Raji (cell line): Measurements from ENCODE around the gene S1PR1.

Experiments
- POLR2A ChIP-seq: IDR thresholded peaks from 2 replicates; pipeline ENCODE4 v1.6.1; 2011; ENCODE audit warnings: low read depth, low read length, control low read depth; ENCODE audit not compliant: insufficient read depth

S1PR1 gene

GRCh38 chr1:101284021-101284420 is 47.2 kb downstream of the S1PR1 start:
- TF ChIP-seq POLR2A: no peak

- TF ChIP-seq POLR2A: no peak
Observed at GRCh38 chr1:101284622-101285218, 47.9 kb downstream of the S1PR1 start.

DNA sequence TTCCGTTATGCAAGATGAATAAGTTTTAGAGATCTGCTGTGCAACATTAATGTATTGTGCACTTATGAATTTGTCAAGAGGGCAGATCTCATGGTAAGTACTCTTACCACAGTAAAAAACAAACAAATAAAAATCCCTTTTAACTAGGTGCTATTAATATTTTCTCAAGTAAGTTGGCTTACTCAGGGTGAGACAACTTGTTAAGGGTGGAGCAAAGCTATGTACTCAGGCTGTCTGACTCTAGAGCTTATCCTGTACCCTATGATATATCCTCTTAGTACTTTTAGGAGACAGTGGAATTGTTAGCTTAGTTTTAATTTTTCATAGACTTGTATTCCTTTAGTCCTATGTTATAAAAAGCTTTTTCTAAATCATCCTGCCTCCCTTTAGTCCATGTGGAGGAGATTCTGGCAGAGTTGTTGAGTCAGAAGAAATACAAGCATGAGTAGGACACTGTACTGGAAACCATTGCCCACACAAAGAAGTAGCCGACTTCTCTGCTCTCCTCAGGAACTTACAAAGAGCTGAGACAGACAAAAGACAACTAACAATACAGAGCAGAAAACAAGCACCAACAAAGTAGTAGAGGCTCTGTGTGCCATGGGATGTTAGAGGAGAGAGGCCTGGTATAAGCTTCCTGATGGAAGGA is 49.2 kb downstream of the S1PR1 start:
- TF ChIP-seq POLR2A: no peak

- TF ChIP-seq POLR2A: no peak
Observed at GRCh38 chr1:101288491-101288944, 51.7 kb downstream of the S1PR1 start.

GRCh38 chr1:101290119-101290921 is 53.5 kb downstream of the S1PR1 start:
- TF ChIP-seq POLR2A: no peak
